ENCODE measurements around the gene CCN6. TPM values are rescaled to one million over a fixed set of nuclear protein-coding genes. Genes with fewer than 3 reads are reported as not detected.

The CCN6 gene
- total RNA-seq, 1 experiment from 2014 or later, result not detected

DNA sequence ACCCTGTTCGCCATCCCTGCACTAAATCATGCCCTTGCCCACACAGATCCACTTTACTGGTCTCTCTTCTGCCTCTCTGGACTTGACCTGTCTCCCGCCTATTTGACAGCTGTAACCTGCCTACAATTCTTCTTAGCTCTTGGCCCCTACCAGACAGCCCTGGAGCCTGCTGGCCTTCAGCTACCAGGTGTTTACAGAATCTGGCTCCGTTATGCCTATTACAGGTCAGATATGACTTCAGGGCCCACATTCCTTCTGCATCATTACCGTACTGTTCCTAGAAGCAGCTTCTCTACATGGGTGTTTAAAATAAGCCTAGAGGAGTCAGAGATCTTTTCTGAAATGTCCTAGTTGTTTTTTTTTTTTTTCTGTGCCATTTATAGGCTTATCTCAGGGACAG, 45.4 kb upstream of the CCN6 start:
- H4K20me1 ChIP-seq (ENCODE audit: insufficient read depth), result no peaks in the 10 kb centered on the region
- H3K36me3 ChIP-seq (ENCODE audit: control insufficient read depth in 1 of 2, insufficient read depth in 2 of 2, low read length in 2 of 2), result no peaks in the 10 kb centered on the region
- TF ChIP-seq SRF (IDR thresholded peaks at IDR 0.05; ENCODE audit: low read depth), result no peak
- TF ChIP-seq ZNF274 (IDR thresholded peaks at IDR 0.05; ENCODE audit: low read depth, low read length), result no peak
- no peak for TF ChIP-seq SIN3A (IDR thresholded peaks at IDR 0.05; ENCODE audit: low read depth)
- no peak for TF ChIP-seq ZFX (IDR thresholded peaks at IDR 0.05)
- no peak for TF ChIP-seq TCF7L2 (IDR thresholded peaks at IDR 0.05; ENCODE audit: borderline replicate concordance, extremely low read depth, insufficient read depth, insufficient read length)
- TF ChIP-seq SP1 (IDR thresholded peaks at IDR 0.05; ENCODE audit: low read depth), result no peak
- no peak for TF ChIP-seq EGR1 (IDR thresholded peaks at IDR 0.05; ENCODE audit: low read depth)
- TF ChIP-seq, protein P1, sequence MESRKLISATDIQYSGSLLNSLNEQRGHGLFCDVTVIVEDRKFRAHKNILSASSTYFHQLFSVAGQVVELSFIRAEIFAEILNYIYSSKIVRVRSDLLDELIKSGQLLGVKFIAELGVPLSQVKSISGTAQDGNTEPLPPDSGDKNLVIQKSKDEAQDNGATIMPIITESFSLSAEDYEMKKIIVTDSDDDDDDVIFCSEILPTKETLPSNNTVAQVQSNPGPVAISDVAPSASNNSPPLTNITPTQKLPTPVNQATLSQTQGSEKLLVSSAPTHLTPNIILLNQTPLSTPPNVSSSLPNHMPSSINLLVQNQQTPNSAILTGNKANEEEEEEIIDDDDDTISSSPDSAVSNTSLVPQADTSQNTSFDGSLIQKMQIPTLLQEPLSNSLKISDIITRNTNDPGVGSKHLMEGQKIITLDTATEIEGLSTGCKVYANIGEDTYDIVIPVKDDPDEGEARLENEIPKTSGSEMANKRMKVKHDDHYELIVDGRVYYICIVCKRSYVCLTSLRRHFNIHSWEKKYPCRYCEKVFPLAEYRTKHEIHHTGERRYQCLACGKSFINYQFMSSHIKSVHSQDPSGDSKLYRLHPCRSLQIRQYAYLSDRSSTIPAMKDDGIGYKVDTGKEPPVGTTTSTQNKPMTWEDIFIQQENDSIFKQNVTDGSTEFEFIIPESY (IDR thresholded peaks at IDR 0.05; ENCODE audit: extremely low read depth, insufficient replicate concordance, low read length), result no peak
- no peak for TF ChIP-seq YY1 (IDR thresholded peaks at IDR 0.05; ENCODE audit: extremely low read depth, insufficient replicate concordance, low read depth, low read length)
- no peak for TF ChIP-seq RAD21 (IDR thresholded peaks at IDR 0.05; ENCODE audit: low read depth)
- no peak for TF ChIP-seq JUND (IDR thresholded peaks at IDR 0.05)
- no peak for TF ChIP-seq ELF1 (IDR thresholded peaks at IDR 0.05; ENCODE audit: borderline replicate concordance, low read depth)
- TF ChIP-seq, protein P2, sequence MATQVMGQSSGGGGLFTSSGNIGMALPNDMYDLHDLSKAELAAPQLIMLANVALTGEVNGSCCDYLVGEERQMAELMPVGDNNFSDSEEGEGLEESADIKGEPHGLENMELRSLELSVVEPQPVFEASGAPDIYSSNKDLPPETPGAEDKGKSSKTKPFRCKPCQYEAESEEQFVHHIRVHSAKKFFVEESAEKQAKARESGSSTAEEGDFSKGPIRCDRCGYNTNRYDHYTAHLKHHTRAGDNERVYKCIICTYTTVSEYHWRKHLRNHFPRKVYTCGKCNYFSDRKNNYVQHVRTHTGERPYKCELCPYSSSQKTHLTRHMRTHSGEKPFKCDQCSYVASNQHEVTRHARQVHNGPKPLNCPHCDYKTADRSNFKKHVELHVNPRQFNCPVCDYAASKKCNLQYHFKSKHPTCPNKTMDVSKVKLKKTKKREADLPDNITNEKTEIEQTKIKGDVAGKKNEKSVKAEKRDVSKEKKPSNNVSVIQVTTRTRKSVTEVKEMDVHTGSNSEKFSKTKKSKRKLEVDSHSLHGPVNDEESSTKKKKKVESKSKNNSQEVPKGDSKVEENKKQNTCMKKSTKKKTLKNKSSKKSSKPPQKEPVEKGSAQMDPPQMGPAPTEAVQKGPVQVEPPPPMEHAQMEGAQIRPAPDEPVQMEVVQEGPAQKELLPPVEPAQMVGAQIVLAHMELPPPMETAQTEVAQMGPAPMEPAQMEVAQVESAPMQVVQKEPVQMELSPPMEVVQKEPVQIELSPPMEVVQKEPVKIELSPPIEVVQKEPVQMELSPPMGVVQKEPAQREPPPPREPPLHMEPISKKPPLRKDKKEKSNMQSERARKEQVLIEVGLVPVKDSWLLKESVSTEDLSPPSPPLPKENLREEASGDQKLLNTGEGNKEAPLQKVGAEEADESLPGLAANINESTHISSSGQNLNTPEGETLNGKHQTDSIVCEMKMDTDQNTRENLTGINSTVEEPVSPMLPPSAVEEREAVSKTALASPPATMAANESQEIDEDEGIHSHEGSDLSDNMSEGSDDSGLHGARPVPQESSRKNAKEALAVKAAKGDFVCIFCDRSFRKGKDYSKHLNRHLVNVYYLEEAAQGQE (IDR thresholded peaks at IDR 0.05; ENCODE audit: low read depth), result no peak
- TF ChIP-seq, protein P3, sequence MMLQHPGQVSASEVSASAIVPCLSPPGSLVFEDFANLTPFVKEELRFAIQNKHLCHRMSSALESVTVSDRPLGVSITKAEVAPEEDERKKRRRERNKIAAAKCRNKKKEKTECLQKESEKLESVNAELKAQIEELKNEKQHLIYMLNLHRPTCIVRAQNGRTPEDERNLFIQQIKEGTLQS (IDR thresholded peaks at IDR 0.05), result no peak
- TF ChIP-seq FOSL1 (IDR thresholded peaks at IDR 0.05; ENCODE audit: low read depth), result no peak
- TF ChIP-seq CBX3 (IDR thresholded peaks at IDR 0.05; ENCODE audit: low read depth), result no peak
- no peak for TF ChIP-seq EZH2 (IDR thresholded peaks at IDR 0.05)
- no peak overlapping the region for H3K4me2 ChIP-seq (ENCODE audit: low read length)
- H3K9ac ChIP-seq (ENCODE audit: low read length), result no peak overlapping the region
- no peaks in the 10 kb centered on the region for H3K9me3 ChIP-seq (ENCODE audit: control insufficient read depth in 1 of 2, insufficient read depth in 1 of 2, low read depth in 1 of 2, low read length in 2 of 2)
- no peaks in the 10 kb centered on the region for H3K27me3 ChIP-seq (ENCODE audit: insufficient read depth, low read length)
- no peak overlapping the region for H3K4me3 ChIP-seq (replicated peaks in 1 of 2; ENCODE audit: low read depth in 1 of 2, low read length in 2 of 2)
- POLR2A ChIA-PET, result no interaction called here
- no peaks in the 10 kb centered on the region for H3K79me2 ChIP-seq (ENCODE audit: insufficient read depth, low read length)
- DNase-seq (ENCODE audit: low read depth, low spot score), result no peak
- CTCF ChIA-PET, result interaction anchor here (0.6 to 1.2 kb wide), 2 partner anchors 11 to 20 kb away, joined by 3 read pairs; no protein-coding TSS in a partner anchor
- H3K27ac ChIP-seq (ENCODE audit: low read depth, low read length), result no peak overlapping the region
- intact Hi-C loops (cut with micrococcal nuclease), result no loop called here
- ATAC-seq, result no peak
- no TSS peak for BruUV-seq (replicated peaks)
- no peaks in the 10 kb centered on the region for H3K4me1 ChIP-seq (ENCODE audit: control insufficient read depth in 1 of 2, insufficient read depth in 2 of 2, low read length in 2 of 2)
- no peaks in the 10 kb centered on the region for H3K9me2 ChIP-seq (ENCODE audit: insufficient read depth)
- H2AFZ ChIP-seq (ENCODE audit: low read depth, low read length, poor library complexity, severe bottlenecking), result no peak overlapping the region
- RAD21 ChIA-PET (ENCODE audit: low non-redundant PET in 1 of 2, low total read pairs in 2 of 2, uncharacterized antibody in 2 of 2, unreplicated experiment in 2 of 2), result no interaction called here

Data from HCT116 (cell line).